Panc1 (cell line): ENCODE measurements around the gene FOXD1. TPM values are rescaled to one million over a fixed set of nuclear protein-coding genes. Genes with fewer than 3 reads are reported as not detected.
"Not testable (repeated sequence)": the region's sequence is repeated elsewhere in the genome, so short reads cannot be mapped to it uniquely, and the experiment has no call there.

Experiments
- ATAC-seq: fragments of 200-7000 bp; cut with Tn5 transposase; 2 replicates; pipeline ENCODE4 v1.9.1; 2020; ENCODE audit warnings: mild to moderate bottlenecking, moderate library complexity
- BruUV-seq: library from RNA; stranded (reverse); fragments of 400-500 nt; replicated peaks from 2 replicates; lab custom pipeline; 2021; lab: Mats Ljungman, UMichigan
- CTCF ChIA-PET: fragments of 300-600 bp; sonication (Branson Sonifier 250); formaldehyde crosslinking; loops from one replicate; lab custom pipeline; 2022; ENCODE audit warnings: antibody characterized with exemption; lab: Charles Lee
- POLR2A ChIA-PET: fragments of 300-600 bp; sonication (Branson Sonifier 250); formaldehyde crosslinking; loops from one replicate; lab custom pipeline; 2022; ENCODE audit warnings: antibody characterized with exemption; lab: Charles Lee
- DNase-seq: peaks from one replicate; pipeline ENCODE4 v3.0.0-alpha.2; 2010; ENCODE audit warnings: low read depth, low spot score
- H3K27ac ChIP-seq: 2 replicates; pipeline ENCODE4 v1.5.1; 2011; ENCODE audit warnings: mild to moderate bottlenecking, low read length, inconsistent platforms
- H3K27me3 ChIP-seq: fragments of 200-500 bp; sonication (Bioruptor generic); 2 replicates; pipeline ENCODE4 v1.6.0; 2014; ENCODE audit warnings: low read length, inconsistent platforms; ENCODE audit not compliant: control insufficient read depth, insufficient read depth
- H3K36me3 ChIP-seq: fragments of 200-500 bp; sonication (Bioruptor generic); 2 replicates; pipeline ENCODE4 v1.5.1; 2014; ENCODE audit warnings: inconsistent platforms, mild to moderate bottlenecking, low read length, moderate library complexity; ENCODE audit not compliant: control insufficient read depth, insufficient read depth
- H3K4me1 ChIP-seq: 2 replicates; pipeline ENCODE4 v1.5.1; 2011; ENCODE audit warnings: inconsistent platforms, mild to moderate bottlenecking, low read length, moderate library complexity; ENCODE audit not compliant: control insufficient read depth, insufficient read depth
- H3K4me3 ChIP-seq, 2 experiments: 2 replicates each; pipeline ENCODE4 v1.5.1; 2011 to 2012; ENCODE audit warnings: low read depth in 2 of 2, low read length in 2 of 2, mild to moderate bottlenecking in 2 of 2, inconsistent platforms in 1 of 2, moderate library complexity in 1 of 2
- H3K9me3 ChIP-seq: fragments of 200-500 bp; sonication (Bioruptor generic); 2 replicates; pipeline ENCODE4 v1.5.1; 2014; ENCODE audit warnings: low read depth, mild to moderate bottlenecking, inconsistent platforms, low read length, moderate library complexity; ENCODE audit not compliant: control insufficient read depth, insufficient read depth
- CTCF ChIP-seq: fragments of 450-650 bp; IDR thresholded peaks from 2 replicates; pipeline ENCODE4 v1.5.1; 2017; ENCODE audit warnings: mild to moderate bottlenecking
- POLR2AphosphoS5 ChIP-seq: IDR thresholded peaks from 2 replicates; pipeline ENCODE4 v1.6.1; 2012; ENCODE audit warnings: mild to moderate bottlenecking, low read depth, low read length, moderate library complexity
- REST ChIP-seq, 2 experiments: IDR thresholded peaks; 2 replicates each; pipeline ENCODE4 v1.6.1; 2011 to 2012; ENCODE audit warnings: low read depth in 2 of 2, control low read depth in 1 of 2, low read length in 1 of 2, mild to moderate bottlenecking in 1 of 2, moderate library complexity in 1 of 2; ENCODE audit not compliant: insufficient read depth in 1 of 2
- SIN3A ChIP-seq: IDR thresholded peaks from 2 replicates; pipeline ENCODE4 v1.6.1; 2012; ENCODE audit warnings: low read depth, mild to moderate bottlenecking, low read length, moderate library complexity, borderline replicate concordance; ENCODE audit not compliant: insufficient read depth
- TCF7L2 ChIP-seq: IDR thresholded peaks from 2 replicates; pipeline ENCODE4 v1.6.1; 2011; ENCODE audit warnings: mild to moderate bottlenecking, low read depth, low read length, inconsistent platforms
- in situ Hi-C: cut with HindIII; loops from 2 replicates; pipeline ENCODE4 v1.10.0; 2016; ENCODE audit warnings: low sequenced_read_pairs, low pct_unique_long_range_greater_than_20kb
- intact Hi-C: fragments of 100-400 bp; cut with micrococcal nuclease; formaldehyde crosslinking; loops from one replicate; pipeline ENCODE4 v1.10.0; 2022; ENCODE audit not compliant: unreplicated experiment
- total RNA-seq: library from RNA; stranded (reverse); gene quantifications from one replicate; pipeline ENCODE4 v1.2.1, GENCODE V29; 2021; ENCODE audit not compliant: unreplicated experiment

The FOXD1 gene
- total RNA-seq, 1 experiment from 2014 or later = 63.3 TPM

DNA sequence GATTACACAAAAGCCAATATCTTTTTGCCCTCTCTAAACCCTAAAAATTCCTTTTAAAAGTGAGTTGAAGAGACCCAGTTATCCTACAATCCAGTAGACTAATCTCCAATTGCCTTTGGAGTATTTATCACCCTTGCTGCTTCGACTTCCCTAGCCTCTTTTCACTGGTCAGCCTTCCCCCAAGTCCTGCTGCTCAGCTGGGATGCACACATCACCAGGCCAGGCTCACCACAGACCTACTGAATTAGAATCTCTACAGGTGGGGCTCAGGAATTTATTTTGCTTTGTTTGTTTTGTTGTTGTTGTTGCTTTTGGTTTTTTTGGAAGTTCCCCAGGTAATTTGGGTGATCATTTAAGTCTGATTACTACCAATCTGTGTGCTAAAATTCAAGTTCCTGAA is 11.6 kb upstream of the FOXD1 start:
- H3K27ac ChIP-seq = no peak overlapping the region
- ATAC-seq = no peak
- intact Hi-C loops (no loop called here), in situ Hi-C loops (no loop called here)
- ChIA-PET POLR2A (no interaction called here), CTCF (no interaction called here)
- TF ChIP-seq REST (IDR thresholded peaks at IDR 0.05; ENCODE audit: insufficient read depth in 1 of 2, low read depth in 2 of 2, low read length in 1 of 2) (no peak), CTCF (no peak), SIN3A (no peak), TCF7L2 (no peak), POLR2AphosphoS5 (no peak)
- DNase-seq = no peak
- H3K4me3 ChIP-seq = no peak overlapping the region
- H3K9me3 ChIP-seq = no peaks in the 10 kb centered on the region
- H3K36me3 ChIP-seq = no peaks in the 10 kb centered on the region
- no peaks in the 10 kb centered on the region for H3K4me1 ChIP-seq
- no TSS peak for BruUV-seq
- no peaks in the 10 kb centered on the region for H3K27me3 ChIP-seq

- Histone ChIP-seq H3K36me3 (no peaks in the 10 kb centered on the region), H3K27me3 (no peaks in the 10 kb centered on the region), H3K4me1 (no peaks in the 10 kb centered on the region), H3K9me3 (no peaks in the 10 kb centered on the region), H3K4me3 (no peak overlapping the region), H3K27ac (no peak overlapping the region)
- no peak for TF ChIP-seq SIN3A
- TF ChIP-seq CTCF = no peak
- TF ChIP-seq REST (IDR thresholded peaks at IDR 0.05; ENCODE audit: insufficient read depth in 1 of 2, low read depth in 2 of 2, low read length in 1 of 2) = no peak
- no peak for TF ChIP-seq POLR2AphosphoS5
- TF ChIP-seq TCF7L2 = no peak
- in situ Hi-C loops (no loop called here), intact Hi-C loops (no loop called here)
- no peak for ATAC-seq
- ChIA-PET CTCF (no interaction called here), POLR2A (no interaction called here)
- DNase-seq = no peak
- no TSS peak for BruUV-seq
Measured at GRCh38 chr5:73459366-73459765, 10.8 kb upstream of the FOXD1 start.

- BruUV-seq, ATAC-seq, H3K4me1 ChIP-seq, H3K27me3 ChIP-seq, in situ Hi-C loops, H3K4me3 ChIP-seq, intact Hi-C loops, H3K9me3 ChIP-seq, DNase-seq, H3K27ac ChIP-seq, H3K36me3 ChIP-seq: not testable (repeated sequence)
- POLR2A ChIA-PET = interaction anchor here (0.6 kb wide), 1 partner anchor 97 kb away, joined by 3 read pairs; no protein-coding TSS in a partner anchor
- CTCF ChIA-PET = interaction anchor here (0.6 kb wide), 1 partner anchor 34 kb away, joined by 4 read pairs; no protein-coding TSS in a partner anchor
Measured at GRCh38 chr5:73456462-73456861, 7.9 kb upstream of the FOXD1 start.
